HUDEP-2 (cell line): ENCODE data around the gene FAF1.

Experiments used
- DNase-seq, 76 experiments: peaks; one replicate each; lab custom pipeline; 2025; ENCODE audit not compliant: unreplicated experiment in 76 of 76; lab: John Stamatoyannopoulos, UW

The FAF1 gene

DNA sequence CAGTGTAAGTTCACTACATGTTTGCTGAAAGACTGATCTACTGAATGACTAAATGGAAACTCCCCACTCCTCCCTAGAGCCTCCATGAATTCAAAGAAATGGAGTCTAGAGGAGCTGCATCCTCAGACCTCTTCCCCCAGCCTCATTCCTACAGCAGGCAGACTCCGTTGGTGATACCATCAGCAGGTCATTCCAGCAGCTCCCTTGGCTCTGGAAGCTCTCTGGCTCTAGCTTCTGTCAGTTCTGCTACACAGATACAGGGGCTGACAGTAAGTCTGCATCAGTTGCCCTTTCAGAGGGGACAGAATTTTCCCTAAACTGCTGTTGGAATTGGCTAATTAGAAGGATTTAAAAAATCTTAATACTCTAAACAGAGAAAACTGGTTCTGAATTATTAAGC is 505.2 kb downstream of the FAF1 start:
- no peak for DNase-seq

DNA sequence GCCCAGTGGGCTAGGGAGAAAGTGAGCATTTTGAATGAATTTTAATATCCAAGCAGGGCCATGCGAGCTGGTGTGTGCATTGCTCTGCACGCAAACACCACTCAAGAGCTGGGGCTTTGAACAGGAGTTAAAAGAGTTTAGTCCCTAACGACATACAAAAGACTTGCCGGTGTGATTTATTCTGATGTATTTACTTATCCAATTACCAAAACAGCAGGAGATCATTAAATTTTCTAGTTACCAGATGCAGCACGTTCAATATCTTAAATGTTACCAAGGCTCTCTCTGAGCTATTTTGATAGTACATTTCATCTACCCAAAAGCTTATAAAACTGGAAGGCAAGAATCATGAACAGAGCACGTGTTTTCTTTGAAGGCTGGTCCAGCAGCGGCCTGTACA is 506.8 kb downstream of the FAF1 start:
- no peak for DNase-seq

DNA sequence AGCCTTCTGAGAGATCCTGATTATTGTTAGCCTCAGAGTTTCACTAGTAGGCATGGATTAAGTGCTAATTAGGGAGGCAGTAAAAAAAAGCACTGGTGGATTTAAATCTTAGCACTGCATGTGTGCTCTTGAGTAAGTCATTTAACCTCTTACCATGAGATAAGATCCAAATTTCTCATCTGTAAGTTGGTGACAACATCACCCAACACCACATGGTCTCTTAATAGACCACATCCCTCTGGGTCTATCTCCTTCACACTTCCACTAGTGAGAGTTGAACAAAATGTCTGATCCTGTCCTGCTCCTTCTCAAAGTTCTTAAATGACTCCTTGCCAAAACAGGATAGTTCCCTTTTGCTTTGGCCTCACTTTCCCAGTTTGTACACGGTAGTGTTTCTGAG is 507.4 kb downstream of the FAF1 start:
- DNase-seq, result no peak

DNA sequence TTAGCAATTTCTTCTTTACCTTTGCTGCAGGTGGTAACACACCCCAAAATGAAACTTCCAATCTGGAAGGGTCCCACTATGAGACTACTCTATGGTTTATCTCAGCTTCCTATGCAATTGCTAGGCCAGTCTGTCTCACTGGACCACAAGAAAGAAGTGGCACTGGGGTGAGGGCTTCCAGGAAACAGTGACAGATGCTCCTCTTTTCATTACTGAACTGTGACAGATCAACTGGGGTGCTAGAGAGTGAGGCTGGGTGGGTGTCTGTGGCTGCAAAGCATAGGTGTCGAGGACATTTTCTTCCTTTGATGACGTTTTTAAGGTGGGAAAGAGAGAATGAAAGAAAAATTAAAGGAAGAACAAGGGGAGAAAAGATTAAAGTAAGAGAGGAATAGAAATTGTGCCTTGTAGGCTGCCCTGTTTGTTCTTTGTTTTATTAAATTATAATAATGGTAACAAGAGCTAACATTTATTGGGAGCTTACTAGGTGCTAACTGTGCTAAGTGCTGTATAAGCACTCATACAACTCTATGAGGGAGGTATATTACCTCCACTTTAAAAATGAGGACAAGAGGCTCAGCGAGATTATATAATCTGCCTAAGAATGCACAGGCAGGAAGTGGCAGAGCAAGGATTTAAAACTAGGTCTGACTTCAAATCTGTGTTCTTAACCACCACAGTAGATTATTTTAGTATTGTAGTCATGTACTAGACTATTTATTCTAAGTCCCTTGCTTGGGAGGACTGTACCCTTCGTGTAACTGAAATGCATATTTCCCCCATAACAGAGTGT is 509.0 kb downstream of the FAF1 start:
- DNase-seq, result no peak

DNA sequence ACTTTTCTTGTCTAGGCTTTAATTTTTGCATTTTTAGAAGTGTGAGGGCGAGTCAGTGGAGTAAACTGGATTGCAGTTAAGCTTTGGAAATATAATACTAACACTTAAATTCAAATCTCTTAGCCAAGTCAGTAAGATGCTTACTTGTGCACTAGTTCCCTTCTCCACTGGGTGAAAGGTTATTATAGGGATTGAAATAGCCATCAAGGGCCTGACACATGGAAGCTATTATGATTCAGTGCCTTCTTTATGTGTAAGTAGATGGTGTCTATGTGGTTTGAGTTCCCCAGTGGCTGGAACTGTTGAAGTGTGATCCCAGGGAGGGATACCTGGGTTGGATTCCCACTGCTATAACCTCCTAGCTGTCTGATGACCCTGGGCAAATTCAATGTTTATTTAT is 512.1 kb downstream of the FAF1 start:
- DNase-seq, result no peak

DNA sequence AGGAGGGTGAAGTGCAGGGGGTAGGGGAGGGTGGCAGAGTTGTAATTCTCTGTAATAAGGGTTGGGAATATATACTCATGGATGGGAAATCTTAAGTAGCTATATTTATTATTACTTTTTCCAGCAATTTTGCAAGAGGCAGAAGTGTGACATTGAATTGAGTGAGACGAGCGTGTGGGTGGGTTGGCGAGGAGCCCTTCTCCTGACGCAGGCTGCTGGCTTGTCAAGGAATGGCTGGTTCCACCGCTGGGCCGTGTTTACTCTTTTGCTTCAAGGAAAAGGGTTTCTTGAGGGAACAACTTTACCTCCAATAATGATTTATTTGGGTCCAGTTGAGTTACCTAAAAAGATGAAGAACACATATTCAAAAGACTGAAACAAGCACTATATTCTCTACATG is 518.9 kb downstream of the FAF1 start:
- DNase-seq, result no peak

DNA sequence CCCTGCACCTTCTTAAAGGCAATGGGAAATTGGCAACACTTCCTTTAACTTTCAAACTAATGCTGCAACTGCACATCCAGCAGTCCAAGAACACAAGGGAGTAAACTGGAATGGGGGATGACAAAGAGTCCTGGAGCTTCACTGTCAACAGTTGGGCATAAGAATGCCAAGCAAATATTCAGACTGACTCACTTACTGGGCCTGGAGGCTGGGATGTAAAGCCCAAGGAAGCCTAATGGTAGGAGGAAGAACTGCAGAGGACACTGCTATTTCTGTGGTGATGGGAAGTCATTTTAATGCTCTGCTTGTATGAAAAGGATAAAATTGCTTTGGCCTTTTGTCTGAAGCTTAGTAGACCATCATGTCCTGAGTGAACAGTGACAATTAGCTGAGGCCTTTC is 521.1 kb downstream of the FAF1 start:
- DNase-seq, result no peak

DNA sequence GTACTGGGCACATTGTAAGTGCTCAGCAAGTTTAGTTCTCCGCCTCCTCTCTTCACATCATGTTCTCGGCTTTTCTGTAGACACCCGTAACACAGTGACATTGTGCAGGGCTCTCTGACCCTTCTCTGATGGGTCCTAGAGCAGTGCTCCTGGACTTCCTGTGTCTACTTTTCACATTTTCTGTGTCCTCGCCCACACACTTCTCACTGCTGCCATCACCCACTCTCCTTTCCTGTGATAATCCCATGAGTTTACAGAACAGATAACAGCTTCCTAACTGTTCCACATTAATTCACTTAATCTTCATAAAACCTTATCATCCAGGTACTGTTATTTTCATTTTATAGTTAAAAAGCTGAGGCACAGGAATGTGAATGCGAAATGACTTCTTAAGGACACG is 523.6 kb downstream of the FAF1 start:
- DNase-seq, result no peak

DNA sequence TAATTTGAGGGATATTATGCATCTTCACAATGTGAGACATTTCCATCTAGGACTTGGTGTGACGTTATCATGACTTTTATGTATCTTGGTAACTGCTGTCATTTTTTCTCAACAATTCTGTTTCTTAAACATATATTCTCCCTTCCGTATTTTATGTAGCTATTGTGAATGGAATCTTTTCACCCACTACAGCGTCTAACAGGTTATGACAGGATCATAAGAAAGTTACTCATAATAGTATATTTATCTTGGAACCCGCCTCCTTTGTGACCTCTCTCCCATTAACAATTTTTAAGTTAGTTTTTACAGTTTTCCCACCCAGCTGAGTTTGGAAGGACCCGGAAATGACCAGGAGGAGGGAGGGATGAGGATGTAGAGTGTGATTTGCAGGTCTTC is 530.1 kb downstream of the FAF1 start:
- DNase-seq, result no peak

DNA sequence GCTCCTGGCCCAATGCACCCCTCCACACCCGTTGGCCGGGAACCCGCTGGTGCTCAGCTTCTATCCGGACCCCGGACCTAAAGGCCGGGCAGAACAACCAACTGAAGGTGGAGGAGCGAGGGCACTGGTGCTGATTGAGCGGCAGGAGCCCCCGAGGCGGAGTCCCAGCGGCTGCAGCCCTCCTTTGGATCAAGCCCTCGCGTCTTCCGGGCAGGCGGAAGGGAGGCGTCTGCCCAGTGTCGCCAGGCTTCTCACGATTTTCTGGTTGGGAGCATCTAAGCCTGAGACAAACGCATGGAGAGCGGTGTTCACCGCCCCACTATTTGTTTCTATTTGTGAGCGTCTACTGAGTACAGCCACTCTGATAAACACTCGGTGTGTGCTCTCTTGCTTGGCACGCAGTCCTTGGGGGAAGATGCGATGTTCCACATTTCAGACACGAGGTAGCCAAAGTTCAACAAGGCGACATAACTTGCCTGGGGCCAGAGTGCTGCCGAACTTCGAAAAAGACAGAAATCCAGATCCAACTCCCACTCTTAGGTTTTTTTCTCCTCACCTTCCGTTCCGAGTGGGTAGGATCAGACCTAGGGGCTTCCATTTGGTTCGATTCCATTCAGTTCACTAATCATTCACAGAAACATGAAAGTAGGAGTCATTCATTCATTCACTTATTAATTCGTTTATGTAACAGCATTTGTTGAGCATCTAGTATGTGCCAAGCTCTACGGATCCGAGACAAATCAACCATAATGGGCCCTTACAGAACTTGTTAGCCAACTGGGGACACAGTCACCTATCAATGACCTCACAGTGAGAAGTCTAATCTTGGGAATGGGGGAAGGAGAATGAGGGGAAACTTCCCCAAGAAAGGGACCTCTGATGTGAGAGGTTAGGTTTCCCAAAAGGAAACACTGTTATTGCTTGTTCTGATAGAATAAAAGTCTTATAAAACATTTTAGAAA is 532.0 kb downstream of the FAF1 start:
- DNase-seq, result no peak

DNA sequence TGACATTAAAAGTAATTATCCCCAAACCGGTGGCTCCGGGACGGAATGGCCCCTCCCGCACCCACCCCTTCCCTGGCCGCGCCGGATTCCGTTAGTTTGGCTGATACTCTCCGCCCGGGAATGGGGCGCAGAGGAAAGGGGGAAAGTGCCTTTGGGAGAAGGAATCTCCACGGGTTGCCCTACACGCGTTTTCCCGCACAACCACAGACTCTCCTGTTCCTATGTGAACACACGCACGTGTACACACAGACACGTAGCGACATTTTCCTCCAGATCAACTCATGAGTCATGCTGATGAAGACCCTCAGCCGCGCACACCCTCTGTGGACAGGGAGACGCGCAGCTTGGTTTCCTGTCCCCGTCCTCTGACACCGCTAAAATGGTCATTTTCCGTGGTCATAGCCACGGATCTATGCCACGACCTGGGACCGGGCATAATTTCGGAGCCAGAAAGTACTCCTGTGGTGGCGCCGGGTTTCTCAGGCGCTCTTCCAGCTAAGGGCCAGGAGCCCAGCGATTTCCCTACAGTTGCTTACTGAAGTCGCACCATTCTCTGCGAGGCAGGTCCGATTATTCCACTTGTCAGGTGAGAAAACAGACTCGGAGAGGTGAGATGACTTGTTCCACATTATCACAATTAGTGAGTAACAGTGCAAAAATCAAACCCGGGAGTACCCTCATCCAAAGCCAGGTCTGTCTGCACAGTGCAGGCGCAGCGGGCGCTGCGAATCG is 532.8 kb downstream of the FAF1 start:
- no peak for DNase-seq

DNA sequence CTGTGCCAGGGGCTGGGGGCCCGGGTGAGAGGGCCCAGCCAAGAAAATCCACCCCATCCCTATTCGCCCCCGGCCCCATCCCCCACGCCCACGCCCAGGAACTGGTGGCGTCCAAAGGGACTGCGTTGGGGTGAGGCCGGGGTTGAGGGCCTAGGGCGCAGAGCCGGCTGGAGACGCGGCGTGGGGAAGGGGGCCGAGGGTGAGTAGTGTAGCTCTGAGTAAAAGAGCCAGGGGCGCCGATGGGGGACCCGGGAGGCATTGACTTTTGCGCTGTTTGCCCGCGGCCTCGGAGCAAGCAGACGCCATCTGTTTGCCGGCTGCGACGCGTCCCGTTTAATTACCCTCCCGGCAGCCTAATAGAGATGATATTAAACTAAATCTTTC is 533.4 kb downstream of the FAF1 start:
- no peak for DNase-seq

DNA sequence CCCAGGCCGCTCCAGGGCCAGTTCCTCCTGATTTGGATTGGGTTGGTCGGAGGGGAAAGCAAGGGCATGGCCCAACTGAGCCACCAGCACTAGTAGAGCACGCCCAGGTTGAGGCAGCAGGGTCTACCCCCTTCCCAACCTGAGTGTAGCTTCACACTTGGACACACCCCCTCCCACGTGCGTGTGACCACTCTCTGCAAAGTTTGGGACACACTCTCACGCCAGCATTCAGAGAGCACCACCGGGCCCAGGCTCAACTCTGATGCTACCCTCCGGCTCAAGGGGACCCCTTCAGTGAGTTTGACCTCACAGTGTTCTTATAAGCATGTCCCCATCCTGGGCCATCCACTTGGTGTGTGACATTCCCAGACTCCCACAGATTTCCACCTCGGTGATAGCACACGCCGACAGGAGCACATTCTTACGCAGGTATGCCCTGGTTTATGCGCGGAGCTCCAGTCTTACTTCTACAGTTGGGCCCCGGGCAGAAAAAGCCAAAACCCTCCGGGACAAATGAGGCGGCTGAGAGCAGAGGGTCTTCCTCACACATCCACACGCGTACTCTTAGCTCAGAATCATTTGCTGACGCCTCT is 533.9 kb downstream of the FAF1 start:
- DNase-seq, result no peak

DNA sequence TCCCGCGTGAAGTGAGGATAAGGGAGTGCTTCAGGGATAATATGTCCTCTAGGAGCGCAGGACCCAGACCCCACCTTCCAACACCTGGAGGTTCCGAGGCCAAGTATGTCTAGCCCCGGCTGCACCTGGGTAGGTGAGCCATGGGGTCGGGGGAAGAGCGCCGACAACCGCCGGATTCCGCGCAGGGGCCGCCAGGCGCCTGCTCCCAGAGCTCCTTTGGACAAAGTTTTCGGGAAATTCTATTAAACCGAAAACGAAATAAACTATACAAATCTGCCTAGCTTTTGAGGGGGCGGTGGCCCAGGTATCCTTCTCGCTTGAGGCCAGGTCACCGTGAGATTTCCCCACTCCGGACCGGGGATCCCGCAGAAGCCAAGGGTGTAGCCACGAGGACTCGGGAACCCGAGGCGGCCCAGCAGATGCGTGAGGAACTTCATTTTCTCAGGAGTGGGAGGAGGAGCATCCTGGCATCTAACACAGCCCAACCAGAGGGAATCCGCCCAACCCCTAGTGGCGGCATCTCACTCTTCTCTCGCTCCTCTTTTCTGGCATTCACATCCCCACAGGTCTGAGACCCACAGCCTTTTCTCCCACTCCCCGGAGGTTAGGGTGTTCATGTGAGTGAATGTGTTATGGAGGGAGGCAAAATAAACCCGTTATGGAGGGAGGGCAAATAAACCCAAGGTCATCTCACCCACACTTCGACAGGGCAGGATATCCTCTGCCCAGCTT is 534.5 kb downstream of the FAF1 start:
- peak in 2 of 76 experiments; percentile 6 to 13 for DNase-seq

DNA sequence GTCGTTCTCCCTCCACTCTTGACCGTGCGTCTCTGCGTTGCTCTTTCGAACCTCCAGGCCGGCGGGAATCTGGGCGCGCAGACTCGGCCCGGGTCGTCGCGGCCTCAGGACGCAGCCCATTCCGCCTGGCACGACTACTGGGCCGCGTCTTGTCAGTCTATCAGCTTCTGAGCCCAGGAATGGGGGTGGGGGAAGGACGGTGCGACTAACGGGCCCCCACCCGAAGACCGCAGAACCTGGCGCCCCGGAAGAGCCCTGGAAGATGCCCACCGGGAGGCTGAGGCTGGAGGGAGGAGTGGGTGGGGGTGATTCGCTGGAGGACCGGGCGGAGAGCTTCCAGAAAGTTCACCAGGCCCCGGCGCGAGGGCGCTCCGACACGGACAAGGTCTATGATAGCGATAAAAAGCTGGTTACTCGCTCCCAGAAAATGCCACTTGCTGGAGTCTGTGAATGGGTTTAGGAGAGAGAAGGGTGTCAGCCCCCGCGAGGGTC is 535.1 kb downstream of the FAF1 start:
- peak in 1 of 76 experiments; percentile 29 for DNase-seq

DNA sequence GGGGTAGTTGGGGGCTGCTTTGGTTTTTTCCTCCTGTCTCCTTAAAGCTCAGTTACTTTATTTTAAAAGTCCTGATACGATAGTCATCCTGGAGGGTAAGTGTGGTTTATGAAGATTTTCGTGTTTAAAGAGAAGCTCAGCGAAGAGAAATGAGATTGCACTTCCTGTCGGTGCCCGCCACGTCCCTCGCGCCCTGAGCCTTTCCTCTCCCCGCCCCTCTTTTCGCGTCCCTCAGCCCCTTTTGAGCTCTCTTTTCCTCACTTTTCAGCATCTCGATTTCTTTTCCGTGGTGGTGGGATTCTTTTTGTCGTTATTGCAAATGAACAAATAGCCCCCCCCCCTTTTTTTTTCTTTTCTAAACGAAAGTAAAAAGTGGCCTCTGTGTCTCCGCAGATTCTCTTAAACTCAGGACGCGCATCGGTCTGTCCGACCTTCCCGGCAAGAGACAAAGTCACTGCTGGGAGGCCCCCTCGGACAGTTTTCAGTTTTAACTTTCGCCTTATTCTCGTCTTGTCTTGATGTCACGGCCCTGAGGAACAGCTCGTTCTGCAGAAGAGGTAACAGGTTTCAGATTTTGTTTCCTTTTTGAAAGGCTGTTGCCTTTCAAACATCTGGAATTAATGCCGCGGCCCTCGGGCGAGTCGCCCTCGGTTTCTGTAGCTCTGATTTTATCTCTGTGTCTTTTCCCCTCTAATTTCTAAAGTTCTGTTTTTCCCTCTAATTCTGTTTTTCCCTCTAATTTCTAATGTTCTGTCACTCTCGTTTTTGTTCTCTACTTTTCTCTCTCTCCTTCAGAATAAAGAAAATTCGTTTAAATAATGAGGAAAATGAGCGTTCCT is 535.8 kb downstream of the FAF1 start:
- DNase-seq, result no peak

DNA sequence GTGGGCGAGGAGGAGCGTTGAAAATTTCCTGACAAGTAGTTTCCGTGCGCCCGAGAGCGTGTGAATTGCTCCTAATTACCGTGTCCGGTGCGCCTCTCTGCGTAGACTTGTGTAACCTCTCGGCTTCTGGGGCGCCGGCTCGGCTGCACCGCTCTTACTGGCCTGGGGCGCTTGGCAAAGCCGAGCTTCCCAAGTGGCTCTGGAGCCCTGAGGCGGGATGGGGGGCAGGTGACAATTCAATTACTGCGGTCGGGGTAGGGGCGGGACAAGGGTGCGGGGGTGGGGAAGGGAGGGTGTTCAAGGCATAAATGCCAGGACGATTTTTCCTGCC is 536.4 kb downstream of the FAF1 start:
- peak in 6 of 76 experiments; percentile 13 to 51 (median 32) for DNase-seq

DNA sequence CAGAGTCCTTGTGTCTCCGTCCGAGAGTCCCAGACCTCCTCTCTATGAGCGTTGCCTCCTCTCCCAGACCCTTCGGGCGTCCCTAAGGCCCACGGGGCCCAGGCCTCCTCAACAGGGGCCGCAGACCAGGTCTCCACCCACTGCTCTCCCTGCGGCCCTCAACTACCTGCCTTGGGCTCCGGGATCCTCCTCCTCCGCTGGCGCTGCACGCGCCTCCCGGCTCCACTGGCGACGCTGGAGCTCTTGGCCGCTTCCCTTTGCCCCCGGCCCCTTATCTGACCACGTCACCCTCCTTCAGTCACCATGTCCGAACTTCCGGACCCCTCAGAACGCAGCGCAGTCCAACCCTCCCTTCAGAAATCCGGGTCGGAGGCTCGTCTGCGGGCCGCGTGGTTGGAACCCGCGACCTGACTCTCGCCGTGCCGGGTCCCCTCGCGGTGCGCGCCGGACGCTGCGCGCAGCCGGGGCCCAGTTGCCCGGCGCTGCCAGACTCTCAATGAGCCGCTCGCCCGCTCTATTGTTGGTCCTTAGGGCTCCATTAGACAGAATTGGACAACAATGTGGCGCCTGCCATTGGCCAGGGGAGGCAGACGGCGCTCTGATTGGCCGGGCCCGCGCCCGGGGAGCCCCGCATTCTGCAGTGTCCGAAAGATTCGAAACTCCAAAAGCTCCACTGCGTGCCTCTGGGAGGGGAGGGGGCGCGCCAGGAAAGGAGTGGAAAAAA is 537.0 kb downstream of the FAF1 start, which contains the start of gene DMRTA2:
Gene DMRTA2 (minus strand): TSS at position 498 of the 724 bp plus-strand sequence. CDS start 1,907 bp downstream, outside the sequence.
- peak in 6 of 76 experiments; percentile 4 to 51 (median 22) for DNase-seq

DNA sequence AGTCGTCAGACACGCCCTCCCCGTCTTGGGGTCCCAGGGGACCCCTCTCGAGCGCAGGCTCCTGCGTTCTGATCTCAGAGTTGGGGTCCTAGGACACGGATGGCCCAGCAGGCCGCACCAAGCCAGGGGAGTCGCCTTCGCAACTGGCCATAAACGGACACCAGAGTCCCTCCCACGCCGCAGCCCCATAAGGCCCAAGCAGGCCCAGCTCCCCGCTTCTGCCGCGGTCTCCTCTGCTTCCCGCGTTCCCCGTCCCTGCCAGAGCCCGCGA is 537.5 kb downstream of the FAF1 start:
- no peak for DNase-seq
